SU-DHL-6 (cell line): ENCODE results near the gene RAB11B.

Experiments used
- H2AFZ ChIP-seq: fragments of 200-600 bp; sonication (generic); 2 replicates; pipeline ENCODE4 v1.6.1; 2014; ENCODE audit warnings: low read depth, mild to moderate bottlenecking, moderate library complexity, mixed read lengths, antibody characterized with exemption, low read length; ENCODE audit not compliant: severe bottlenecking
- H3F3A ChIP-seq: fragments of 200-600 bp; shearing (Covaris generic); 2 replicates; pipeline ENCODE4 v1.6.0; 2016; ENCODE audit warnings: antibody characterized with exemption, mild to moderate bottlenecking; ENCODE audit not compliant: insufficient read depth
- H3K27ac ChIP-seq: fragments of 200-600 bp; sonication (generic); 2 replicates; pipeline ENCODE4 v1.5.1; 2016; ENCODE audit warnings: low read depth, mild to moderate bottlenecking, low read length, moderate library complexity, mixed read lengths
- H3K27me3 ChIP-seq: fragments of 200-600 bp; sonication (generic), shearing (Covaris generic); 2 replicates; pipeline ENCODE4 v1.6.0; 2014; ENCODE audit warnings: mild to moderate bottlenecking, low read length
- H3K36me3 ChIP-seq: fragments of 200-600 bp; sonication (generic); 2 replicates; pipeline ENCODE4 v1.6.1; 2014; ENCODE audit warnings: mild to moderate bottlenecking, low read length, mixed read lengths
- H3K4me2 ChIP-seq: fragments of 300-600, 200-600 bp; shearing (Covaris generic), sonication (generic); 2 replicates; pipeline ENCODE4 v1.6.0; 2014; ENCODE audit warnings: low read length, low read depth, mild to moderate bottlenecking; ENCODE audit not compliant: poor library complexity, severe bottlenecking
- H3K4me3 ChIP-seq: fragments of 200-600 bp; sonication (generic); 2 replicates; pipeline ENCODE4 v1.5.1; 2014; ENCODE audit warnings: antibody characterized with exemption, low read length, mild to moderate bottlenecking, mixed read lengths; ENCODE audit not compliant: insufficient read depth, poor library complexity, severe bottlenecking
- H3K79me2 ChIP-seq: fragments of 200-600 bp; sonication (generic); 2 replicates; pipeline ENCODE4 v1.6.1; 2014; ENCODE audit warnings: mild to moderate bottlenecking, low read length, moderate library complexity; ENCODE audit not compliant: insufficient read depth
- H3K9ac ChIP-seq: fragments of 200-600 bp; sonication (generic); 2 replicates; pipeline ENCODE4 v1.7.0; 2014; ENCODE audit warnings: mild to moderate bottlenecking, low read length
- H3K9me2 ChIP-seq: fragments of 200-600 bp; sonication (generic); replicated peaks from 2 replicates; pipeline ENCODE4 v1.6.1; 2014; ENCODE audit warnings: low read length; ENCODE audit not compliant: insufficient read depth
- H3K9me3 ChIP-seq: fragments of 200-600 bp; sonication (generic); 2 replicates; pipeline ENCODE4 v1.6.1; 2014; ENCODE audit warnings: low read length, mixed read lengths; ENCODE audit not compliant: insufficient read depth
- H4K20me1 ChIP-seq: fragments of 200-600 bp; sonication (generic); 2 replicates; pipeline ENCODE4 v1.6.1; 2014; ENCODE audit warnings: low read depth, mild to moderate bottlenecking, antibody characterized with exemption, low read length, moderate library complexity, mixed read lengths
- EZH2phosphoT487 ChIP-seq: fragments of 200-600 bp; sonication (generic), shearing (Covaris generic); conservative IDR thresholded peaks from 2 replicates; pipeline ENCODE4 v1.6.1; 2018; ENCODE audit warnings: mild to moderate bottlenecking, antibody characterized with exemption, low read length, moderate library complexity, mixed read lengths
- TF ChIP-seq, protein P1 (sequence below): fragments of 200-600 bp; sonication (generic); IDR thresholded peaks from one replicate; pipeline ENCODE4 v1.5.1; 2017; ENCODE audit warnings: antibody characterized with exemption, mild to moderate bottlenecking, low read length, moderate library complexity; ENCODE audit not compliant: insufficient read depth, poor library complexity, severe bottlenecking

The RAB11B gene

GRCh38 chr19:8395621-8396082 lies 5.5 kb downstream of the RAB11B start:
- Histone ChIP-seq H3F3A (0 out of 2 replicates have a peak, but pooled peaks cover 4% of the 10 kb centered on the region), H4K20me1 (peaks cover 2% of the 10 kb centered on the region; the same call in 1 of the 2 replicates), H3K9ac (no peak overlapping the region), H3K9me3 (no peaks in the 10 kb centered on the region), H3K36me3 (no peaks in the 10 kb centered on the region), H3K79me2 (peaks cover 78% of the 10 kb centered on the region), H3K4me3 (no peak overlapping the region), H3K4me2 (no peak overlapping the region), H3K9me2 (no peaks in the 10 kb centered on the region), H3K27ac (no peak overlapping the region), H2AFZ (no peak overlapping the region), H3K27me3 (no peaks in the 10 kb centered on the region)
- TF ChIP-seq, protein P1, sequence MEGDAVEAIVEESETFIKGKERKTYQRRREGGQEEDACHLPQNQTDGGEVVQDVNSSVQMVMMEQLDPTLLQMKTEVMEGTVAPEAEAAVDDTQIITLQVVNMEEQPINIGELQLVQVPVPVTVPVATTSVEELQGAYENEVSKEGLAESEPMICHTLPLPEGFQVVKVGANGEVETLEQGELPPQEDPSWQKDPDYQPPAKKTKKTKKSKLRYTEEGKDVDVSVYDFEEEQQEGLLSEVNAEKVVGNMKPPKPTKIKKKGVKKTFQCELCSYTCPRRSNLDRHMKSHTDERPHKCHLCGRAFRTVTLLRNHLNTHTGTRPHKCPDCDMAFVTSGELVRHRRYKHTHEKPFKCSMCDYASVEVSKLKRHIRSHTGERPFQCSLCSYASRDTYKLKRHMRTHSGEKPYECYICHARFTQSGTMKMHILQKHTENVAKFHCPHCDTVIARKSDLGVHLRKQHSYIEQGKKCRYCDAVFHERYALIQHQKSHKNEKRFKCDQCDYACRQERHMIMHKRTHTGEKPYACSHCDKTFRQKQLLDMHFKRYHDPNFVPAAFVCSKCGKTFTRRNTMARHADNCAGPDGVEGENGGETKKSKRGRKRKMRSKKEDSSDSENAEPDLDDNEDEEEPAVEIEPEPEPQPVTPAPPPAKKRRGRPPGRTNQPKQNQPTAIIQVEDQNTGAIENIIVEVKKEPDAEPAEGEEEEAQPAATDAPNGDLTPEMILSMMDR: no peak
- no peak for TF ChIP-seq EZH2phosphoT487

- H3K27ac ChIP-seq: no peak overlapping the region
- H3K9me3 ChIP-seq: no peaks in the 10 kb centered on the region
- H3K9me2 ChIP-seq: no peaks in the 10 kb centered on the region
- H3K9ac ChIP-seq: no peak overlapping the region
- H4K20me1 ChIP-seq: peaks cover 2% of the 10 kb centered on the region; the same call in 1 of the 2 replicates
- peaks cover 74% of the 10 kb centered on the region for H3K79me2 ChIP-seq
- no peak overlapping the region for H2AFZ ChIP-seq
- TF ChIP-seq, protein P1: no peak
- TF ChIP-seq EZH2phosphoT487: no peak
- no peaks in the 10 kb centered on the region for H3K36me3 ChIP-seq
- H3F3A ChIP-seq: no peaks in the 10 kb centered on the region
- no peaks in the 10 kb centered on the region for H3K27me3 ChIP-seq
- no peak overlapping the region for H3K4me2 ChIP-seq
- no peak overlapping the region for H3K4me3 ChIP-seq
Observed at GRCh38 chr19:8396185-8396562, 6.0 kb downstream of the RAB11B start.

- H3K4me2 ChIP-seq: no peak overlapping the region
- no peak overlapping the region for H3K4me3 ChIP-seq
- peaks cover 2% of the 10 kb centered on the region; the same call in 1 of the 2 replicates for H4K20me1 ChIP-seq
- no peaks in the 10 kb centered on the region for H3F3A ChIP-seq
- no peak overlapping the region for H3K27ac ChIP-seq
- no peak for TF ChIP-seq EZH2phosphoT487
- TF ChIP-seq, protein P1: peak; percentile 58
- peaks cover 69% of the 10 kb centered on the region for H3K79me2 ChIP-seq
- no peak overlapping the region for H2AFZ ChIP-seq
- H3K9ac ChIP-seq: no peak overlapping the region
- H3K9me3 ChIP-seq: no peaks in the 10 kb centered on the region
- H3K9me2 ChIP-seq: no peaks in the 10 kb centered on the region
- H3K27me3 ChIP-seq: no peaks in the 10 kb centered on the region
- no peaks in the 10 kb centered on the region for H3K36me3 ChIP-seq
Observed at GRCh38 chr19:8396563-8397203, 6.5 kb downstream of the RAB11B start.
